Epithelial cell of esophagus (primary cell): ENCODE measurements around the gene MCL1.
A peak's percentile ranks its signal among the peaks of the same experiment; 100 is the strongest.
"Not testable (repeated sequence)": the region's sequence is repeated elsewhere in the genome, so short reads cannot be mapped to it uniquely, and the experiment has no call there.

Experiments
- DNase-seq: peaks from one replicate; pipeline ENCODE4 v3.0.0; 2010; ENCODE audit warnings: low read depth
- H3K4me3 ChIP-seq: 2 replicates; pipeline ENCODE4 v1.5.1; 2011; ENCODE audit warnings: mild to moderate bottlenecking, low read length, control low read depth
- TF ChIP-seq, protein P1 (sequence below): IDR thresholded peaks from 2 replicates; pipeline ENCODE4 v1.5.1; 2011; ENCODE audit warnings: low read depth, mild to moderate bottlenecking, low read length, control low read depth, inconsistent platforms; ENCODE audit not compliant: insufficient read depth; ENCODE audit errors: missing control alignments

MCL1 gene

DNA sequence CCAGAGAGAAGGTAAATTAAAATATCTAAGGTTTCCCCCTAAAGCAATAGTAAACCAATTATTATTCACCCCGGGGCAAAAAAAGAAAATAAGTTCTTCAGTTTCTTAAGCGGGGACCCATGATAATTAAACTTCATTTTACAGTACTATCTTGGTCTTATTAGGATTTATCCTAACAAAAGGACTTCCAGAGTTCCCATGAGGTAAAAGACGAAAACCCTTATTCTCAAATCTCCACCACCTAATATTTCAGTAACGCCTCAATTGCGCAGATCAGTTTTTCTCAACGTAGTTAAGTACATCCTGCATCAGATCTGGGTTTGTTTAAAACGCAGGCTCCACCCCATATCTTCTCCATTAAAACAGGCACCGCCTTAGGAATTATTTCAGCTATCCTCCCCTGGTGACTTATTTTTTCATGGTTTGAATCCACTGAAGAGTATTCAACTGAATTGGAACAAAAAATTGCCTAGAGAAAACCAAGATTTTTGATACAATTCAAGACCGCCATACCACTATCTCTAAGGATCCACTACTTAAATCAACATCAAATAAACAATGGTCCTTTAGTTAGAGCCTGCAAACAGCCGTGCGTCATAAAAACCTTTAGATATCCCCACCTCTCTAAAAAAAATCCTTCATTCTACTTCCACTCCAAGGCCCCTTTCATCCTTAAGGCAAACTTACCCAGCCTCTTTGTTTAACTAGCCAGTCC is 1.7 kb downstream of the MCL1 start:
- no peak for DNase-seq
- TF ChIP-seq, protein P1, sequence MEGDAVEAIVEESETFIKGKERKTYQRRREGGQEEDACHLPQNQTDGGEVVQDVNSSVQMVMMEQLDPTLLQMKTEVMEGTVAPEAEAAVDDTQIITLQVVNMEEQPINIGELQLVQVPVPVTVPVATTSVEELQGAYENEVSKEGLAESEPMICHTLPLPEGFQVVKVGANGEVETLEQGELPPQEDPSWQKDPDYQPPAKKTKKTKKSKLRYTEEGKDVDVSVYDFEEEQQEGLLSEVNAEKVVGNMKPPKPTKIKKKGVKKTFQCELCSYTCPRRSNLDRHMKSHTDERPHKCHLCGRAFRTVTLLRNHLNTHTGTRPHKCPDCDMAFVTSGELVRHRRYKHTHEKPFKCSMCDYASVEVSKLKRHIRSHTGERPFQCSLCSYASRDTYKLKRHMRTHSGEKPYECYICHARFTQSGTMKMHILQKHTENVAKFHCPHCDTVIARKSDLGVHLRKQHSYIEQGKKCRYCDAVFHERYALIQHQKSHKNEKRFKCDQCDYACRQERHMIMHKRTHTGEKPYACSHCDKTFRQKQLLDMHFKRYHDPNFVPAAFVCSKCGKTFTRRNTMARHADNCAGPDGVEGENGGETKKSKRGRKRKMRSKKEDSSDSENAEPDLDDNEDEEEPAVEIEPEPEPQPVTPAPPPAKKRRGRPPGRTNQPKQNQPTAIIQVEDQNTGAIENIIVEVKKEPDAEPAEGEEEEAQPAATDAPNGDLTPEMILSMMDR: no peak
- H3K4me3 ChIP-seq: peak overlapping the region; percentile 98

DNA sequence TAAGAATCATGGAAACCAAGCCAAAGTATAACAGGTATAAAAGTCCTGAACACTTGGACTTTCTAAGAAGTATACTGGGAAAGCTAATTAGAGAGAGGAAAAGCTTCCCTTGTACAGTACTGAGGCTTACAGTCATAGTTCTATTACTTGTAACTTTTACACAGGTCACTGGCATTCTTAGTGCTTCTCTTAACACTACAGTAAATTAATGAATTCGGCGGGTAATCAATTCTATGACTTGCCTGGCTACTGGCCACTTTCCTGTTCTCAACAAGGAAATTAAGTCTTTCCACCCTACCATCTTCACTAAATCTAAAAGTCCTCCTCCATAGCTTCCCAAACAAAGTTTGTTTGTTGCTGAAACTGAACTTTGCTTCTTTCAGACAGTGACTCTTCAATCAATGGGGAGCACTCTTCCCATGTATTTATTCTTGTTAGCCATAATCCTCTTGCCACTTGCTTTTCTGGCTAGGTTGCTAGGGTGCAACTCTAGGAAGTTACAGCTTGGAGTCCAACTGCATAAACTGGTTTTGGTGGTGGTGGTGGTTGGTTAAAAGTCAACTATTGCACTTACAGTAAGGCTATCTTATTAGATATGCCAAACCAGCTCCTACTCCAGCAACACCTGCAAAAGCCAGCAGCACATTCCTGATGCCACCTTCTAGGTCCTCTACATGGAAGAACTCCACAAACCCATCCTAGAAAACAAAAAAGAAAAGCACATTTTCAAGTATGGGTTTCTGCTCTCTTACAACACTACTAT is 2.4 kb downstream of the MCL1 start:
- peak overlapping the region; percentile 98 for H3K4me3 ChIP-seq
- peak; percentile 44 for DNase-seq
- TF ChIP-seq, protein P1: no peak

DNA sequence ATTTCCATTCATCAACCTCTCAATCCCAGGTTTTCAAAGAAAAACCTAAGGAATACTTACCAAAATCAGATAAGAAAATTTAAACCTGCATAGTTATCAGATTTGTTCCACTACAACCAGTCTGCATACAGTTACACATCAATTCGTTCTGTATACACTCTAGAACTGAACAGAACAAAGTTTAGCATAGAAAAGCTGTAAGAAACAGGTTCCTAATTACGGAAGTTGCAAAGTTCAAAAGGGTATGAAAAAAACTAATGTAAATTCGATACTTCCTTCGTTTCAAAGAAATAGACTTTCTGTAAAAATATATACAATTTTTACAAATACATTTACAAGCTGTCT is 3.1 kb downstream of the MCL1 start:
- no peak for DNase-seq
- TF ChIP-seq, protein P1: no peak
- peak overlapping the region; percentile 98 for H3K4me3 ChIP-seq

DNA sequence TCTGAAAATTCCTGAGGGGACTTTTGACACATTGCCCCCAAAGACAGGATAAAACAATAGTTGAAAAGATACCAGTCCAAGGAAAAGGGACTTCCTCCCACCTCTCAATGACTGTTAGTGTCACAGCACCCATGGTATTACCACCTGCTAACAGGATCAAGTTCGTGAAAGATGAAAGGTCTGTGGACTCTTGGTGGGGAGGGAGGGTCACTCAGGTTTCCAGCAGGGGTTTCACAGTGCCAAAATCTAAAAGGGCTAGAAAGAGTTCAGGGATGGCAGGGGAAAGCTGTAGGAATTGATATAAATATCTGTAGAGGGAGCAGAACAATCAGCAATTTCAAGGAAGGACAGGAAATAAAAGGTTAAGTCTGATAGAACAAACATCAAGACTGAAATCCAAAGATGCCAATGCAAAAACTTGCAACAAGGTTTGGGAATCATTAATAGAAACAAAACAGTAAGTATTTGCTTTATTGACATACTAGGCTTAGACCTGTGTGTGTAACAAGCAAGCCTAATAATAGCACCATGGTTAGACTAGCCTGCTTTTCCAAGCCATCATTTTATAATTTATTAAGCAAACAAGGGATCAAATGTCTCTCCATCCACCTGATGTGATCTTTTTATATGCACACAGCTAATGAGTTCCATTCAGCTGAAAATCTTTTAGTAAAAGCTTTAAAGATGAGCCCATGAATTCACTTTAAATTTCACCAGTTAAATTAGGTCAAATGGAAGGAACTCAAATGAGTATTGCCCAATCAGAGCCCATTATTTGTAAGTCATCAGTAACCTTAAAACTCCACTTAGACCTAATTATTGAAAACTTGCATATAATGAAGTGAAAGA is 3.7 kb downstream of the MCL1 start:
- TF ChIP-seq, protein P1: no peak
- H3K4me3 ChIP-seq: peak overlapping the region; percentile 98
- DNase-seq: no peak

DNA sequence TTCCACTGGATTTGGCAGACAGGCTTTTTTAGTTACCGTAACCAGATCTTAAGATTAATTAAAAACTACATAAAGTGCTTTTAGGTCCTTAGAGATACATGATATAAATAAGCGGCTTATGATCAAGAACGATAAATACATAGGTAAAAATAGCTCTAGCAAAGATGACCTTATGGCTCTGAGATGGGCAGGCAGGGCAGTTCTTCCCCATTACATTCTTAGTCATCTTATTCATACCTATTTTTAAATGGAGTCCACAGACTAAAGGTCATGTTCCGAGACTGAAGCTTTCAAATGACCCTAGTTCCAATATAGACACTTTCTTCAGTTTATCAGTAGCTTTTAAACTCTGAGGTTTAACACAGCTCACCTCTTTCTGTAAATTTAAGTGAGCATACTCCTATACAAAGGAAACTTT is 4.3 kb downstream of the MCL1 start:
- peak overlapping the region; percentile 98 for H3K4me3 ChIP-seq
- TF ChIP-seq, protein P1: no peak
- no peak for DNase-seq

DNA sequence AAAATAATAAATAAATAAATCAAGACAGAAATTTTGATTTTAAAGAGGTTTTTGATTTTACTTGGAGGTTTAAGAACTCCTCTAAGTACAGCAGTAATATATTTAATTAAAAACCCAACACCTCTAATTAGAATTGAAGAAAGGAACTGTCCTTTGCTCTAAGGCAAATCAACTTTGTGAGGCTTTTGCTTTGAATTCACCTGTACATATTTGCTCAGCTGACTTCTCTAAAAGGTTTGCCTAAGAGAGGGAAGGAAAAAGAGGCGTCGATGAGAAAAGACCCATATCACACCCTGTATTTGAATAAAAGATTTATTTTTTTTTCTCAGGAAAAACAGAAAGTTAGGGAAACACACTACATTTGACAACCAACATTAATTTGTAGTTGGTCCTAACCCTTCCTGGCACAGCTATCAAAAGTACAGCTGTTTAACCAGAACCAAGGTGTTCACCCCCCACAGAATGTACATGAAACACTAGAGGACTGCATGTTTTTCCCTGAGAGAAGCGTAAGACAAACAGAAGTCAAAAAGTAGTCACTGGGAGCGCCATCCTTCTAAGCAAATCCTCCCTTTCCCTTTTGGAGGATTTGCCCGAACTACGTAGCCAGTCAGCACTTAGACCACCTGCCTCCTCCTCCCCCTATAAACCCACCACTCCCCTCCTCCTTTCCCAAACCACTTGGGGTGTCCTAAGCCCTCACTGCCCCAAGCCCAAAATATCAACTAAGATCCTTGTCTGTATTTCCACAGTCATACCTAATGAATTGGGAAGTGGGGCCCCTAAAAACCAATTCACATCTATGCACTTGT is 4.9 kb downstream of the MCL1 start:
- DNase-seq: no peak
- TF ChIP-seq, protein P1: no peak
- peak overlapping the region; percentile 98 for H3K4me3 ChIP-seq

DNA sequence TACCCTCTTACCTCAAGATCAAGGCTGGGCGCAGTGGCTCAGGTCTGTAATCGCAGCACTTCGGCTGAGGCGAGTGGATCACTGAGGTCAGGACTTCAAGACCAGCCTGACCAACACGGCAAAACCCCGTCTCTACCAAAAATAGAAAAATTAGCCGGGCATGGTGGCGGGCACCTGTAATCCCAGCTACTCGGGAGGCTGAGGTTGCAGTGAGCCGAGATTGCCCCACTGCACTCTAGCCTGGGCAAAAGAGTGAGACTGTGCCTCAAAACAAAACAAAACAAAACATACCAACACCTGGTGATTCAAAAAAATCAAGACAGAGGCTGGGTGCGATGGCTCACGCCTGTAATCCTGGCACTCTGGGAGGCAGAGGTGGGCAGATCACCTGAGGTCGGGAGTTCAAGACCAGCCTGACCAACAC is 5.8 kb downstream of the MCL1 start:
- DNase-seq, H3K4me3 ChIP-seq: not testable (repeated sequence)
